Ramos (cell line): ENCODE measurements around the gene USP17L19.
"Not testable (repeated sequence)": the region's sequence is repeated elsewhere in the genome, so short reads cannot be mapped to it uniquely, and the experiment has no call there.

Experiments
- in situ Hi-C: fragments of 300-500 bp; cut with MboI; formaldehyde crosslinking; loops from one replicate; pipeline ENCODE4 v1.14.3; 2022; ENCODE audit warnings: low sequenced_read_pairs; ENCODE audit not compliant: unreplicated experiment

USP17L19 gene, protein sequence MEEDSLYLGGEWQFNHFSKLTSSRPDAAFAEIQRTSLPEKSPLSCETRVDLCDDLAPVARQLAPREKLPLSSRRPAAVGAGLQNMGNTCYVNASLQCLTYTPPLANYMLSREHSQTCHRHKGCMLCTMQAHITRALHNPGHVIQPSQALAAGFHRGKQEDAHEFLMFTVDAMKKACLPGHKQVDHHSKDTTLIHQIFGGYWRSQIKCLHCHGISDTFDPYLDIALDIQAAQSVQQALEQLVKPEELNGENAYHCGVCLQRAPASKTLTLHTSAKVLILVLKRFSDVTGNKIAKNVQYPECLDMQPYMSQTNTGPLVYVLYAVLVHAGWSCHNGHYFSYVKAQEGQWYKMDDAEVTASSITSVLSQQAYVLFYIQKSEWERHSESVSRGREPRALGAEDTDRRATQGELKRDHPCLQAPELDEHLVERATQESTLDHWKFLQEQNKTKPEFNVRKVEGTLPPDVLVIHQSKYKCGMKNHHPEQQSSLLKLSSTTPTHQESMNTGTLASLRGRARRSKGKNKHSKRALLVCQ

DNA sequence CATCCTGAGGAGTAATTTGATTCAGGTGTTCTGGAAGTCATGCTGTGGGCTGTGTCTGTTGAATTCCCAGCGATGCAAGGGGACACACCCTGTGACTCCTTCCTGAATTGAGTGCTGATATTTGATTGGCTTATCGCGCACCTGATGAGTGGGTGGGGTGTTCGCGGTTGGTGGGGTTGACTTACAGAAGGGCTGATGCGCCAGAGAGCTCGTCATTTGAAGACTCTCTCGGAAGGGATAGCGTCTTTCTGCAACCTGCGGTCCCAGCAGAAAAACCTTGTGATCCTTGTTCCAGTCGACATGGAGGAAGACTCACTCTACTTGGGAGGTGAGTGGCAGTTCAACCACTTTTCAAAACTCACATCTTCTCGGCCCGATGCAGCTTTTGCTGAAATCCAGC is at the start of gene USP17L19:
Gene USP17L19, plus strand, starts transcription at position 301 of the 400 bp plus-strand sequence. Its CDS starts 0 bp downstream, at position 301.
- in situ Hi-C loops, result not testable (repeated sequence)

DNA sequence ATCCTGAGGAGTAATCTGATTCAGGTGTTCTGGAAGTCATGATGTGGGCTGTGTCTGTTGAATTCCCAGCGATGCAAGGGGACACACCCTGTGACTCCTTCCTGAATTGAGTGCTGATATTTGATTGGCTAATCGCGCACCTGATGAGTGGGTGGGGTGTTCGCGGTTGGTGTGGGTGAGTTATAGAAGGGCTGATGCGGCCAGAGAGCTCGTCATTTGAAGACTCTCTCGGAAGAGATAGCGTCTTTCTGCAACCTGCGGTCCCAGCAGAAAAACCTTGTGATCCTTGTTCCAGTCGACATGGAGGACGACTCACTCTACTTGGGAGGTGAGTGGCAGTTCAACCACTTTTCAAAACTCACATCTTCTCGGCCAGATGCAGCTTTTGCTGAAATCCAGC is 42.8 kb upstream of the USP17L19 start, which contains the start of gene USP17L10:
Gene USP17L10, plus strand, starts transcription at position 301 of the 400 bp plus-strand sequence. Its CDS starts 0 bp downstream, at position 301.
- in situ Hi-C loops, result not testable (repeated sequence)

DNA sequence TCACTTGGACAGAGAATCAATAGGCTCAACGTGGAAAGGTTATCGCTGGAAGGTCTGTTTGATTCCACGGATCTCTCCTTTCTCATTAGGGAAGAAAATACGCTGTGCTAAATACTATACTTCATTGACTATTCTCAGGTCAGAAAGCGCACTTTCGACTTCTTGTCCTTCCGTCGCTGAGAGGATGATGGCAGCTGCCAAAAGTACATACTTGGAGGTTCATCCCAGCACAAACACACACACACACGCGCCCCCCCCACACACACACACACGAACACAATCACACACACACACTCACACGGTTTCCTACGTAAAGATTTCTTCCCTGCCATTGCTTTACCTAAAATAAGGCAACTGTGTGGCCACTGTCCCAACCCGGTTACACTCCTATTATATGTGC is 38.5 kb upstream of the USP17L19 start:
- in situ Hi-C loops, result not testable (repeated sequence)

DNA sequence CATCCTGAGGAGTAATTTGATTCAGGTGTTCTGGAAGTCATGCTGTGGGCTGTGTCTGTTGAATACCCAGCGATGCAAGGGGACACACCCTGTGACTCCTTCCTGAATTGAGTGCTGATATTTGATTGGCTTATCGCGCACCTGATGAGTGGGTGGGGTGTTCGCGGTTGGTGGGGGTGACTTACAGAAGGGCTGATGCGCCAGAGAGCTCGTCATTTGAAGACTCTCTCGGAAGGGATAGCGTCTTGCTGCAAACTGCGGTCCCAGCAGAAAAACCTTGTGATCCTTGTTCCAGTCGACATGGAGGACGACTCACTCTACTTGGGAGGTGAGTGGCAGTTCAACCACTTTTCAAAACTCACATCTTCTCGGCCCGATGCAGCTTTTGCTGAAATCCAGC is 38.1 kb upstream of the USP17L19 start, which contains the start of gene USP17L11:
Gene USP17L11, plus strand, starts transcription at position 301 of the 400 bp plus-strand sequence. Its CDS starts 0 bp downstream, at position 301.
- in situ Hi-C loops, result not testable (repeated sequence)

DNA sequence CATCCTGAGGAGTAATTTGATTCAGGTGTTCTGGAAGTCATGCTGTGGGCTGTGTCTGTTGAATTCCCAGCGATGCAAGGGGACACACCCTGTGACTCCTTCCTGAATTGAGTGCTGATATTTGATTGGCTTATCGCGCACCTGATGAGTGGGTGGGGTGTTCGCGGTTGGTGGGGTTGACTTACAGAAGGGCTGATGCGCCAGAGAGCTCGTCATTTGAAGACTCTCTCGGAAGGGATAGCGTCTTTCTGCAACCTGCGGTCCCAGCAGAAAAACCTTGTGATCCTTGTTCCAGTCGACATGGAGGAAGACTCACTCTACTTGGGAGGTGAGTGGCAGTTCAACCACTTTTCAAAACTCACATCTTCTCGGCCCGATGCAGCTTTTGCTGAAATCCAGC is 33.3 kb upstream of the USP17L19 start, which contains the start of gene USP17L12:
Gene USP17L12, plus strand, starts transcription at position 301 of the 400 bp plus-strand sequence. Its CDS starts 0 bp downstream, at position 301.
- in situ Hi-C loops, result not testable (repeated sequence)

DNA sequence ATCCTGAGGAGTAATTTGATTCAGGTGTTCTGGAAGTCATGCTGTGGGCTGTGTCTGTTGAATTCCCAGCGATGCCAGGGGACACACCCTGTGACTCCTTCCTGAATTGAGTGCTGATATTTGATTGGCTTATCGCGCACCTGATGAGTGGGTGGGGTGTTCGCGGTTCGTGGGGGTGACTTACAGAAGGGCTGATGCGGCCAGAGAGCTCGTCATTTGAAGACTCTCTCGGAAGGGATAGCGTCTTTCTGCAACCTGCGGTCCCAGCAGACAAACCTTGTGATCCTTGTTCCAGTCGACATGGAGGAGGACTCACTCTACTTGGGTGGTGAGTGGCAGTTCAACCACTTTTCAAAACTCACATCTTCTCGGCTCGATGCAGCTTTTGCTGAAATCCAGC is 28.6 kb upstream of the USP17L19 start, which contains the start of gene USP17L13:
Gene USP17L13, plus strand, starts transcription at position 301 of the 400 bp plus-strand sequence. Its CDS starts 0 bp downstream, at position 301.
- in situ Hi-C loops, result not testable (repeated sequence)

DNA sequence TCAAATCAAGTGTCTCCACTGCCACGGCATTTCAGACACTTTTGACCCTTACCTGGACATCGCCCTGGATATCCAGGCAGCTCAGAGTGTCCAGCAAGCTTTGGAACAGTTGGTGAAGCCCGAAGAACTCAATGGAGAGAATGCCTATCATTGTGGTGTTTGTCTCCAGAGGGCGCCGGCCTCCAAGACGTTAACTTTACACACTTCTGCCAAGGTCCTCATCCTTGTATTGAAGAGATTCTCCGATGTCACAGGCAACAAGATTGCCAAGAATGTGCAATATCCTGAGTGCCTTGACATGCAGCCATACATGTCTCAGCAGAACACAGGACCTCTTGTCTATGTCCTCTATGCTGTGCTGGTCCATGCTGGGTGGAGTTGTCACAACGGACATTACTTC is 22.9 kb upstream of the USP17L19 start:
- in situ Hi-C loops, result not testable (repeated sequence)

DNA sequence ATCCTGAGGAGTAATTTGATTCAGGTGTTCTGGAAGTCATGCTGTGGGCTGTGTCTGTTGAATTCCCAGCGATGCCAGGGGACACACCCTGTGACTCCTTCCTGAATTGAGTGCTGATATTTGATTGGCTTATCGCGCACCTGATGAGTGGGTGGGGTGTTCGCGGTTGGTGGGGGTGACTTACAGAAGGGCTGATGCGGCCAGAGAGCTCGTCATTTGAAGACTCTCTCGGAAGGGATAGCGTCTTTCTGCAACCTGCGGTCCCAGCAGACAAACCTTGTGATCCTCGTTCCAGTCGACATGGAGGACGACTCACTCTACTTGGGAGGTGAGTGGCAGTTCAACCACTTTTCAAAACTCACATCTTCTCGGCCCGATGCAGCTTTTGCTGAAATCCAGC is 19.1 kb upstream of the USP17L19 start, which contains the start of gene USP17L15:
Gene USP17L15, plus strand, starts transcription at position 301 of the 400 bp plus-strand sequence. Its CDS starts 0 bp downstream, at position 301.
- in situ Hi-C loops, result not testable (repeated sequence)

DNA sequence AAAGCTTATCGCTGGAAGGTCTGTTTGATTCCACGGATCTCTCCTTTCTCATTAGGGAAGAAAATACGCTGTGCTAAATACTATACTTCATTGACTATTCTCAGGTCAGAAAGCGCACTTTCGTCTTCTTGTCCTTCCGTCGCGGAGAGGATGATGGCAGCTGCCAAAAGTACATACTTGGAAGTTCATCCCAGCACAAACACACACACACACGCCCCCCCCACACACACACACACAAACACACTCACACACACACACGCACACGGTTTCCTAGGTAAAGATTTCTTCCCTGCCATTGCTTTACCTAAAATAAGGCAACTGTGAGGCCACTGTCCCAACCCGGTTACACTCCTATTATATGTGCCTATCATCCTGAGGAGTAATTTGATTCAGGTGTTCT is 14.7 kb upstream of the USP17L19 start:
- in situ Hi-C loops, result not testable (repeated sequence)

DNA sequence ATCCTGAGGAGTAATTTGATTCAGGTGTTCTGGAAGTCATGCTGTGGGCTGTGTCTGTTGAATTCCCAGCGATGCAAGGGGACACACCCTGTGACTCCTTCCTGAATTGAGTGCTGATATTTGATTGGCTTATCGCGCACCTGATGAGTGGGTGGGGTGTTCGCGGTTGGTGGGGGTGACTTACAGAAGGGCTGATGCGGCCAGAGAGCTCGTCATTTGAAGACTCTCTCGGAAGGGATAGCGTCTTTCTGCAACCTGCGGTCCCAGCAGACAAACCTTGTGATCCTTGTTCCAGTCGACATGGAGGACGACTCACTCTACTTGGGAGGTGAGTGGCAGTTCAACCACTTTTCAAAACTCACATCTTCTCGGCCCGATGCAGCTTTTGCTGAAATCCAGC is 9.6 kb upstream of the USP17L19 start, which contains the start of gene USP17L17:
Gene USP17L17, plus strand, starts transcription at position 301 of the 400 bp plus-strand sequence. Its CDS starts 0 bp downstream, at position 301.
- in situ Hi-C loops, result not testable (repeated sequence)

DNA sequence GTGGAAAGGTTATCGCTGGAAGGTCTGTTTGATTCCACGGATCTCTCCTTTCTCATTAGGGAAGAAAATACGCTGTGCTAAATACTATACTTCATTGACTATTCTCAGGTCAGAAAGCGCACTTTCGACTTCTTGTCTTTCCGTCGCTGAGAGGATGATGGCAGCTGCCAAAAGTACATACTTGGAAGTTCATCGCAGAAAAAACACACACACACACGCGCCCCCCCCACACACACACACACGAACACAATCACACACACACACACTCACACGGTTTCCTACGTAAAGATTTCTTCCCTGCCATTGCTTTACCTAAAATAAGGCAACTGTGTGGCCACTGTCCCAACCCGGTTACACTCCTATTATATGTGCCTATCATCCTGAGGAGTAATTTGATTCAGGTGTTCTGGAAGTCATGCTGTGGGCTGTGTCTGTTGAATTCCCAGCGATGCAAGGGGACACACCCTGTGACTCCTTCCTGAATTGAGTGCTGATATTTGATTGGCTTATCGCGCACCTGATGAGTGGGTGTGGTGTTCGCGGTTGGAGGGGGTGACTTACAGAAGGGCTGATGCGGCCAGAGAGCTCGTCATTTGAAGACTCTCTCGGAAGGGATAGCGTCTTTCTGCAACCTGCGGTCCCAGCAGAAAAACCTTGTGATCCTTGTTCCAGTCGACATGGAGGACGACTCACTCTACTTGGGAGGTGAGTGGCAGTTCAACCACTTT is 5.1 kb upstream of the USP17L19 start, which contains the start of gene USP17L18:
Gene USP17L18, plus strand, starts transcription at position 678 of the 728 bp plus-strand sequence. Its CDS starts 0 bp downstream, at position 678.
- in situ Hi-C loops, result not testable (repeated sequence)

DNA sequence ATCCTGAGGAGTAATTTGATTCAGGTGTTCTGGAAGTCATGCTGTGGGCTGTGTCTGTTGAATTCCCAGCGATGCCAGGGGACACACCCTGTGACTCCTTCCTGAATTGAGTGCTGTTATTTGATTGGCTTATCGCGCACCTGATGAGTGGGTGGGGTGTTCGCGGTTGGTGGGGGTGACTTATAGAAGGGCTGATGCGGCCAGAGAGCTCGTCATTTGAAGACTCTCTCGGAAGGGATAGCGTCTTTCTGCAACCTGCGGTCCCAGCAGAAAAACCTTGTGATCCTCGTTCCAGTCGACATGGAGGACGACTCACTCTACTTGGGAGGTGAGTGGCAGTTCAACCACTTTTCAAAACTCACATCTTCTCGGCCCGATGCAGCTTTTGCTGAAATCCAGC is 4.6 kb downstream of the USP17L19 start, which contains the start of gene USP17L20:
Gene USP17L20, plus strand, starts transcription at position 301 of the 400 bp plus-strand sequence. Its CDS starts 0 bp downstream, at position 301.
- in situ Hi-C loops, result not testable (repeated sequence)

DNA sequence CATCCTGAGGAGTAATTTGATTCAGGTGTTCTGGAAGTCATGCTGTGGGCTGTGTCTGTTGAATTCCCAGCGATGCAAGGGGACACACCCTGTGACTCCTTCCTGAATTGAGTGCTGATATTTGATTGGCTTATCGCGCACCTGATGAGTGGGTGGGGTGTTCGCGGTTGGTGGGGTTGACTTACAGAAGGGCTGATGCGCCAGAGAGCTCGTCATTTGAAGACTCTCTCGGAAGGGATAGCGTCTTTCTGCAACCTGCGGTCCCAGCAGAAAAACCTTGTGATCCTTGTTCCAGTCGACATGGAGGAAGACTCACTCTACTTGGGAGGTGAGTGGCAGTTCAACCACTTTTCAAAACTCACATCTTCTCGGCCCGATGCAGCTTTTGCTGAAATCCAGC is 9.4 kb downstream of the USP17L19 start, which contains the start of gene USP17L21:
Gene USP17L21, plus strand, starts transcription at position 301 of the 400 bp plus-strand sequence. Its CDS starts 0 bp downstream, at position 301.
- in situ Hi-C loops, result not testable (repeated sequence)

DNA sequence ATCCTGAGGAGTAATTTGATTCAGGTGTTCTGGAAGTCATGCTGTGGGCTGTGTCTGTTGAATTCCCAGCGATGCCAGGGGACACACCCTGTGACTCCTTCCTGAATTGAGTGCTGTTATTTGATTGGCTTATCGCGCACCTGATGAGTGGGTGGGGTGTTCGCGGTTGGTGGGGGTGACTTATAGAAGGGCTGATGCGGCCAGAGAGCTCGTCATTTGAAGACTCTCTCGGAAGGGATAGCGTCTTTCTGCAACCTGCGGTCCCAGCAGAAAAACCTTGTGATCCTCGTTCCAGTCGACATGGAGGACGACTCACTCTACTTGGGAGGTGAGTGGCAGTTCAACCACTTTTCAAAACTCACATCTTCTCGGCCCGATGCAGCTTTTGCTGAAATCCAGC is 14.1 kb downstream of the USP17L19 start, which contains the start of gene USP17L22:
Gene USP17L22, plus strand, starts transcription at position 301 of the 400 bp plus-strand sequence. Its CDS starts 0 bp downstream, at position 301.
- in situ Hi-C loops, result not testable (repeated sequence)

DNA sequence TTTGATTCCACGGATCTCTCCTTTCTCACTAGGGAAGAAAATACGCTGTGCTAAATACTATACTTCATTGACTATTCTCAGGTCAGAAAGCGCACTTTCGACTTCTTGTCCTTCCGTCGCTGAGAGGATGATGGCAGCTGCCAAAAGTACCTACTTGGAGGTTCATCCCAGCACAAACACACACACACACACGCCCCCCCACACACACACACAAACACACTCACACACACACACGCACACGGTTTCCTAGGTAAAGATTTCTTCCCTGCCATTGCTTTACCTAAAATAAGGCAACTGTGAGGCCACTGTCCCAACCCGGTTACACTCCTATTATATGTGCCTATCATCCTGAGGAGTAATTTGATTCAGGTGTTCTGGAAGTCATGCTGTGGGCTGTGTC is 18.5 kb downstream of the USP17L19 start:
- in situ Hi-C loops, result not testable (repeated sequence)
